ENCODE data around the gene SPECC1. TPM values are rescaled to one million over a fixed set of nuclear protein-coding genes. Genes with fewer than 3 reads are reported as not detected.
A peak's percentile ranks its signal among the peaks of the same experiment; 100 is the strongest.

Gene SPECC1
- total and polyA plus RNA-seq, 2 donors (not counting 1 experiment from before 2014, with no cell fraction given) = 13.4 to 30.9 TPM

- no peaks in the 10 kb centered on the region for H3K4me1 ChIP-seq (ENCODE audit: control insufficient read depth, extremely low read depth, insufficient read depth, low read length)
- H3K27ac ChIP-seq (ENCODE audit: insufficient read depth, low read length) = no peak overlapping the region
- no peak for DNase-seq (ENCODE audit: low read depth in 2 of 2)
- H3K36me3 ChIP-seq (ENCODE audit: control insufficient read depth, insufficient read depth, low read length) = no peaks in the 10 kb centered on the region
- no peaks in the 10 kb centered on the region for H3K27me3 ChIP-seq (ENCODE audit: control insufficient read depth, insufficient read depth, low read length)
- no peaks in the 10 kb centered on the region for H3K79me2 ChIP-seq (ENCODE audit: control insufficient read depth, insufficient read depth, low read length)
- no peak overlapping the region for H3K4me2 ChIP-seq (ENCODE audit: extremely low read depth, insufficient read depth, low read length)
- H3K4me3 ChIP-seq (replicated peaks in 1 of 4; ENCODE audit: control extremely low read depth in 1 of 4, insufficient read depth in 1 of 4, low read depth in 3 of 4, low read length in 4 of 4) = no peak overlapping the region
- H3K9me3 ChIP-seq (ENCODE audit: control insufficient read depth, insufficient read depth, low read depth, low read length) = no peaks in the 10 kb centered on the region
- H2AFZ ChIP-seq (ENCODE audit: low read length) = no peak overlapping the region
- TF ChIP-seq CTCF (conservative IDR thresholded peaks at IDR 0.05 in 1 of 2, IDR thresholded peaks at IDR 0.05 in 1 of 2; ENCODE audit: low read depth in 1 of 2, low read length in 2 of 2) (no peak), EZH2 (IDR thresholded peaks at IDR 0.05; ENCODE audit: low read length, missing control alignments) (no peak)
- H4K20me1 ChIP-seq (ENCODE audit: control insufficient read depth, extremely low read depth, insufficient read depth, low read length) = no peaks in the 10 kb centered on the region
- H3K9ac ChIP-seq (ENCODE audit: insufficient read depth, low read length) = no peak overlapping the region
These were observed 233.1 kb downstream of the SPECC1 start for GRCh38 chr17:20242271-20242670.

GRCh38 chr17:20243524-20243923 lies 234.4 kb downstream of the SPECC1 start:
- no peaks in the 10 kb centered on the region for H3K9me3 ChIP-seq (ENCODE audit: control insufficient read depth, insufficient read depth, low read depth, low read length)
- H3K4me3 ChIP-seq (replicated peaks in 1 of 4; ENCODE audit: control extremely low read depth in 1 of 4, insufficient read depth in 1 of 4, low read depth in 3 of 4, low read length in 4 of 4) = no peak overlapping the region
- no peak for TF ChIP-seq EZH2 (IDR thresholded peaks at IDR 0.05; ENCODE audit: low read length, missing control alignments)
- TF ChIP-seq CTCF (conservative IDR thresholded peaks at IDR 0.05 in 1 of 2, IDR thresholded peaks at IDR 0.05 in 1 of 2; ENCODE audit: low read depth in 1 of 2, low read length in 2 of 2) = no peak
- no peaks in the 10 kb centered on the region for H3K36me3 ChIP-seq (ENCODE audit: control insufficient read depth, insufficient read depth, low read length)
- H3K79me2 ChIP-seq (ENCODE audit: control insufficient read depth, insufficient read depth, low read length) = no peaks in the 10 kb centered on the region
- no peaks in the 10 kb centered on the region for H3K27me3 ChIP-seq (ENCODE audit: control insufficient read depth, insufficient read depth, low read length)
- H2AFZ ChIP-seq (ENCODE audit: low read length) = no peak overlapping the region
- no peak overlapping the region for H3K27ac ChIP-seq (ENCODE audit: insufficient read depth, low read length)
- no peaks in the 10 kb centered on the region for H4K20me1 ChIP-seq (ENCODE audit: control insufficient read depth, extremely low read depth, insufficient read depth, low read length)
- no peak overlapping the region for H3K9ac ChIP-seq (ENCODE audit: insufficient read depth, low read length)
- peak in 1 of 2 donors; percentile 80 for DNase-seq (ENCODE audit: low read depth in 2 of 2)
- H3K4me2 ChIP-seq (ENCODE audit: extremely low read depth, insufficient read depth, low read length) = no peak overlapping the region
- no peaks in the 10 kb centered on the region for H3K4me1 ChIP-seq (ENCODE audit: control insufficient read depth, extremely low read depth, insufficient read depth, low read length)

GRCh38 chr17:20244671-20245070 lies 235.5 kb downstream of the SPECC1 start:
- DNase-seq (ENCODE audit: low read depth in 2 of 2) = peak; percentile 28 to 39
- H3K27ac ChIP-seq (ENCODE audit: insufficient read depth, low read length) = no peak overlapping the region
- no peak overlapping the region for H3K4me2 ChIP-seq (ENCODE audit: extremely low read depth, insufficient read depth, low read length)
- H3K9me3 ChIP-seq (ENCODE audit: control insufficient read depth, insufficient read depth, low read depth, low read length) = no peaks in the 10 kb centered on the region
- H3K79me2 ChIP-seq (ENCODE audit: control insufficient read depth, insufficient read depth, low read length) = no peaks in the 10 kb centered on the region
- no peaks in the 10 kb centered on the region for H3K4me1 ChIP-seq (ENCODE audit: control insufficient read depth, extremely low read depth, insufficient read depth, low read length)
- no peaks in the 10 kb centered on the region for H3K27me3 ChIP-seq (ENCODE audit: control insufficient read depth, insufficient read depth, low read length)
- no peak overlapping the region for H2AFZ ChIP-seq (ENCODE audit: low read length)
- H4K20me1 ChIP-seq (ENCODE audit: control insufficient read depth, extremely low read depth, insufficient read depth, low read length) = no peaks in the 10 kb centered on the region
- no peak for TF ChIP-seq CTCF (conservative IDR thresholded peaks at IDR 0.05 in 1 of 2, IDR thresholded peaks at IDR 0.05 in 1 of 2; ENCODE audit: low read depth in 1 of 2, low read length in 2 of 2)
- TF ChIP-seq EZH2 (IDR thresholded peaks at IDR 0.05; ENCODE audit: low read length, missing control alignments) = no peak
- H3K9ac ChIP-seq (ENCODE audit: insufficient read depth, low read length) = no peak overlapping the region
- H3K4me3 ChIP-seq (replicated peaks in 1 of 4; ENCODE audit: control extremely low read depth in 1 of 4, insufficient read depth in 1 of 4, low read depth in 3 of 4, low read length in 4 of 4) = no peak overlapping the region
- no peaks in the 10 kb centered on the region for H3K36me3 ChIP-seq (ENCODE audit: control insufficient read depth, insufficient read depth, low read length)

All from fibroblast of lung (primary cell).